Tibial nerve (tissue), 4 donors: ENCODE measurements around the gene TAS2R46.

Source experiments
- CTCF ChIP-seq, 5 experiments: fragments of 200-600 bp in 3 of 5; fragments of 450-650 bp in 2 of 5; sonication (generic) in 3 of 5; IDR thresholded peaks; one replicate each; pipeline ENCODE4 v1.5.1; 2016 to 2019; ENCODE audit warnings: antibody characterized with exemption in 5 of 5, mild to moderate bottlenecking in 3 of 5, moderate library complexity in 2 of 5
- EP300 ChIP-seq, 2 donors: sonication (generic); formaldehyde crosslinking; IDR thresholded peaks; one replicate each; pipeline ENCODE4 v1.6.1; 2017; ENCODE audit warnings: antibody characterized with exemption in 2 of 2, mild to moderate bottlenecking in 1 of 2
- POLR2A ChIP-seq, 2 donors: fragments of 450-650 bp; IDR thresholded peaks; one replicate each; pipeline ENCODE4 v1.6.1; 2017; ENCODE audit warnings: antibody characterized with exemption in 2 of 2, mild to moderate bottlenecking in 2 of 2, moderate library complexity in 2 of 2

DNA sequence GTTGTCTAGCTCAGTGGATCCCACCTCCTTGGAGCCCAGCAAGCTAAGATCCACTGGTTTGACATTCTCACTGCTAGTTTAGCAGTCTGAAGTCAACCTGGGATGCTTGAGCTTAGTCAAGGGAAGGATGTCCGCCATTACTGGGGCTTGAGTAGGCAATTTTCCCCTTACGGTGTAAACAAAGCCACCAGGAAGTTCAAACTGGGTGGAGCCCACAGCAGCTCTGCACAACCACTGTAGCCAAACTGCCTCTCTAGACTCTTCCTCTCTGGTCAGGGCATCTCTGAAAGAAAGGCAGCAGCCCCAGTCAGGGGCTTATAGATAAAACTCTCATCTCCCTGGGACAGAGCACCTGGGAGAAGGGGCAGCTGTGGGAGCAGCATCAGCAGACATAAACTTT is 46.8 kb upstream of the TAS2R46 start:
- TF ChIP-seq EP300 (IDR thresholded peaks at IDR 0.05): no peak
- no peak for TF ChIP-seq CTCF (IDR thresholded peaks at IDR 0.05)
- no peak for TF ChIP-seq POLR2A (IDR thresholded peaks at IDR 0.05)
